WTC11 (cell line): ENCODE results near the gene BEGAIN.

Experiments used
- CTCF ChIP-seq: fragments of 200-600 bp; IDR thresholded peaks from 2 replicates; pipeline ENCODE4 v1.8.0; 2022; ENCODE audit warnings: antibody characterized with exemption
- STAT6 ChIP-seq: sonication (generic); formaldehyde crosslinking; conservative IDR thresholded peaks from 2 replicates; pipeline ENCODE4 v1.8.1; 2023; ENCODE audit warnings: mild to moderate bottlenecking, low read depth, missing genetic modification reagents, moderate library complexity
- ZNF425 ChIP-seq: fragments of 250-450 bp; sonication (Bioruptor Pico); conservative IDR thresholded peaks from 2 replicates; pipeline ENCODE4 v1.9.0; 2021; ENCODE audit warnings: mild to moderate bottlenecking

- TF ChIP-seq CTCF: no peak
- TF ChIP-seq ZNF425 (CRISPR knock-in tag): no peak
- TF ChIP-seq STAT6 (CRISPR knock-in tag): no peak
Observed at GRCh38 chr14:100547633-100548294, 39.5 kb downstream of the BEGAIN start.
